GM12801 (cell line): Measurements from ENCODE around the gene SLC35F1.

ENCODE experiments used
- TF ChIP-seq, protein P1 (sequence below): IDR thresholded peaks from one replicate; pipeline ENCODE4 v1.5.1; 2011; ENCODE audit warnings: control low read depth; ENCODE audit not compliant: insufficient read length; ENCODE audit errors: extremely low read depth

SLC35F1 gene

DNA sequence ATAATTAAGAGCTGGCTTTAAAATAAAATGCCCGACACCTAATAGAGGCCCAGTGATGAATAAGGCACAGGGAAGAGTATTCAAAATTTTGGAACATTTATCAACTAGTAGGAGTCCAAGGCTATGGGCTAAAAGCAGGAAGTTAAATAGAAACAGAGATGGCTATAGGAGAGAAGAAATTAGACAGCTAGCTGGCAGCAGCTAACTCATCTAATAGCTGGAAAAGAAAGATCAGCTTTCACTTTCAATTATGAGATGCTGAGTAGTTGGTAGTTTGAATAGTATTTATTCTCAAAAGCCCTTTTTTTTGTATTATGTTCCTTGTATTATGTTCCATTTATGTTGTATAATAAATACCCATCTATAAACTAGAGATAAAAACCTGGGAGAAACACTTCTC, 215.7 kb downstream of the SLC35F1 start:
- TF ChIP-seq, protein P1, sequence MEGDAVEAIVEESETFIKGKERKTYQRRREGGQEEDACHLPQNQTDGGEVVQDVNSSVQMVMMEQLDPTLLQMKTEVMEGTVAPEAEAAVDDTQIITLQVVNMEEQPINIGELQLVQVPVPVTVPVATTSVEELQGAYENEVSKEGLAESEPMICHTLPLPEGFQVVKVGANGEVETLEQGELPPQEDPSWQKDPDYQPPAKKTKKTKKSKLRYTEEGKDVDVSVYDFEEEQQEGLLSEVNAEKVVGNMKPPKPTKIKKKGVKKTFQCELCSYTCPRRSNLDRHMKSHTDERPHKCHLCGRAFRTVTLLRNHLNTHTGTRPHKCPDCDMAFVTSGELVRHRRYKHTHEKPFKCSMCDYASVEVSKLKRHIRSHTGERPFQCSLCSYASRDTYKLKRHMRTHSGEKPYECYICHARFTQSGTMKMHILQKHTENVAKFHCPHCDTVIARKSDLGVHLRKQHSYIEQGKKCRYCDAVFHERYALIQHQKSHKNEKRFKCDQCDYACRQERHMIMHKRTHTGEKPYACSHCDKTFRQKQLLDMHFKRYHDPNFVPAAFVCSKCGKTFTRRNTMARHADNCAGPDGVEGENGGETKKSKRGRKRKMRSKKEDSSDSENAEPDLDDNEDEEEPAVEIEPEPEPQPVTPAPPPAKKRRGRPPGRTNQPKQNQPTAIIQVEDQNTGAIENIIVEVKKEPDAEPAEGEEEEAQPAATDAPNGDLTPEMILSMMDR = no peak

DNA sequence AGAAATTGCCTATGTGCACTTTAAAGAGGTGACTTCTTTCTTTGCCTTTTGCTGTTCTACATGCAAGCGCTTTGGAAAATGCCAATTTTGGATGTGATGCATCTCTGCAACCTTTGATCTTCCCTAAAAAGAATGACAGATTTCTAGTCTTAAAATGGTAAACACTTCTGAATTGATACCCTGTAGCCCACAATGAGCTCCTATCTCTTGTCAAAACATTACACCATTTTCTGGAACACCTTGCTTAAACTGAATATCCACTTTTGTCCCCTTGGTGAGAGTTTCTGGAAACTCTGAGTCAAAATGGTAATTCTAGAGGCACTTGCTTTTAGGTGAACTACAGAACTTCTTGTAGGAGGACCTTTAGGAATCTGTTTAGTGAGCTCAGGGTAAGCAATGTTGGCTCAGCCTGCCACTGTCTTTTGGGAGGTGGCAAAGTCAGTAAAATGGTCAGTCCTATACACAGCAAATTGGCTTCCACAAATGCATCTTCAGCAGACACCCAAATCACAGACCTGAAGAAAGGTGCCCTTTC, 216.5 kb downstream of the SLC35F1 start:
- TF ChIP-seq, protein P1 = no peak

- TF ChIP-seq, protein P1 = no peak
Measured at GRCh38 chr6:118124851-118125250, 217.8 kb downstream of the SLC35F1 start.

DNA sequence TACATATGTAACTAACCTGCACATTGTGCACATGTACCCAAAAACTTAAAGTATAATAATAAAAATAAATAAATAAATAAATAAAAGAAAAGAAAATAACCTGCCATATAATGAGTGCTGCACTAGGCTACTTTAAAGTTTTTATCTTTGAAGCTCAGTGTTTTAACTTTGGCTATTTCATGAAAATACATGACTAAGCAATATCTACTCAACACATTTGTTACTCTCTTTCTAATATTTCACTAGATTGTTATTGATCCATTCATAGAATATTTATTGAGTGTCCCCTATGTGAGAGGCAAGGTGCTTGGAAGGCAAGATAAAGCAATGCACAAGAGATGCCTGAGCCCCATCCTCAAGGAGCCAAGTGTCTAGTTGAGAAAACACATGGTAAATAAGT, 221.7 kb downstream of the SLC35F1 start:
- TF ChIP-seq, protein P1 = no peak

GRCh38 chr6:118134206-118134605, 227.1 kb downstream of the SLC35F1 start:
- TF ChIP-seq, protein P1 = no peak

DNA sequence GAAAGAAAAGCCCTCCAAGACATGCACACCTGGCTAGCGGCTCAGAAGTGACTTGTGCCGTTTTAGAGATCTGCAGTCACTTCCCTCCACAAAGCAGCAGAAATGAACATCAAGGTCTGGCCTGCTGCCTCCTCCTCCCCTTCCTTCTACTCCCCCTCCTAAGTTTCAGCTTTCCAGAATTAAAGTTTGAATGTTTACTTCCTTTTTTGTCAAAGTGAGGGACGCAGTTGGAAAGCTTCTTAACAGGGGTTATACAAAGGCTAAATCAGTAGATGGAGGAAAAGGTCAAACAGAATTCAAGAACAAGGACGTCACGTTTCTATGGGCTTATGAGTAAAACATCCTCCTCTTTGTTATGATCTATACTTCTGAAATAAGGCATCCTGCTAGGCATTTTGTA, 227.7 kb downstream of the SLC35F1 start:
- TF ChIP-seq, protein P1 = no peak

- TF ChIP-seq, protein P1 = no peak
Measured at GRCh38 chr6:118135371-118135770, 228.3 kb downstream of the SLC35F1 start.
